CD8-positive, alpha-beta memory T cell (primary cell): ENCODE measurements around the gene OR2K2. TPM values are rescaled to one million over a fixed set of nuclear protein-coding genes. Genes with fewer than 3 reads are reported as not detected.
"Not testable (repeated sequence)": the region's sequence is repeated elsewhere in the genome, so short reads cannot be mapped to it uniquely, and the experiment has no call there.

Experiments
- CTCF ChIA-PET: fragments of 350-600 bp; sonication (Branson Sonifier 250); formaldehyde crosslinking; loops from one replicate; lab custom pipeline; 2021; ENCODE audit warnings: antibody characterized with exemption; lab: Charles Lee
- POLR2A ChIA-PET: fragments of 350-600 bp; sonication (Branson Sonifier 250); formaldehyde crosslinking; loops from one replicate; lab custom pipeline; 2021; ENCODE audit warnings: antibody characterized with exemption; lab: Charles Lee
- DNase-seq, 5 donors: peaks; one replicate each; pipeline versions ENCODE4 v3.0.0 to v3.0.0-alpha.2; 2020 to 2022; ENCODE audit warnings: mixed read lengths in 1 of 5
- H3K27ac ChIP-seq: one replicate; pipeline ENCODE4 v1.7.0; 2013; ENCODE audit warnings: low read depth, mild to moderate bottlenecking, low read length, moderate library complexity
- H3K27me3 ChIP-seq: 2 replicates; pipeline ENCODE4 v1.7.0; 2013; ENCODE audit warnings: low read length, mild to moderate bottlenecking; ENCODE audit not compliant: insufficient read depth, poor library complexity, severe bottlenecking
- H3K36me3 ChIP-seq: 2 replicates; pipeline ENCODE4 v1.7.0; 2013; ENCODE audit warnings: mild to moderate bottlenecking, low read length, moderate library complexity; ENCODE audit not compliant: insufficient read depth
- H3K4me1 ChIP-seq: 2 replicates; pipeline ENCODE4 v1.7.0; 2013; ENCODE audit warnings: mild to moderate bottlenecking, low read length, moderate library complexity; ENCODE audit not compliant: insufficient read depth
- H3K4me3 ChIP-seq: 2 replicates; pipeline ENCODE4 v1.7.0; 2013; ENCODE audit warnings: mild to moderate bottlenecking, low read length
- H3K9me3 ChIP-seq: 2 replicates; pipeline ENCODE4 v1.7.0; 2013; ENCODE audit warnings: mild to moderate bottlenecking, low read length
- H3K27ac Mint-ChIP-seq, 8 donors: one replicate each; pipeline ENCODE4 v1.8.0; 2020 to 2021; ENCODE audit warnings: mixed read lengths in 8 of 8, mild to moderate bottlenecking in 6 of 8, inconsistent platforms in 3 of 8, moderate library complexity in 3 of 8
- H3K27me3 Mint-ChIP-seq, 2 donors: one replicate each; pipeline ENCODE4 v1.8.0; 2020 to 2021; ENCODE audit warnings: mixed read lengths in 2 of 2, mild to moderate bottlenecking in 1 of 2, moderate library complexity in 1 of 2
- H3K36me3 Mint-ChIP-seq, 3 donors: one replicate each; pipeline ENCODE4 v1.8.0; 2020 to 2021; ENCODE audit warnings: mixed read lengths in 3 of 3, inconsistent platforms in 1 of 3, mild to moderate bottlenecking in 1 of 3
- H3K4me1 Mint-ChIP-seq, 3 donors: one replicate each; pipeline ENCODE4 v1.8.0; 2020 to 2021; ENCODE audit warnings: mixed read lengths in 3 of 3, inconsistent platforms in 1 of 3, mild to moderate bottlenecking in 1 of 3
- H3K4me3 Mint-ChIP-seq, 7 donors: one replicate each; pipeline ENCODE4 v1.8.0; 2020 to 2021; ENCODE audit warnings: mixed read lengths in 7 of 7, mild to moderate bottlenecking in 6 of 7, moderate library complexity in 4 of 7, inconsistent platforms in 2 of 7
- H3K9me3 Mint-ChIP-seq, 5 donors: one replicate each; pipeline ENCODE4 v1.8.0; 2020 to 2022; ENCODE audit warnings: mixed read lengths in 5 of 5, mild to moderate bottlenecking in 3 of 5, moderate library complexity in 2 of 5, inconsistent platforms in 1 of 5
- polyA plus RNA-seq: library from polyadenylated mRNA; unstranded; fragments of 300-500 nt; fragmentation: Illumina TruSeq; gene quantifications from one replicate; pipeline ENCODE4 v1.2.3, GENCODE V29; 2021
- total RNA-seq, 2 experiments: library from RNA; stranded (reverse); gene quantifications; one replicate each; pipeline ENCODE4 v1.2.3, GENCODE V29; 2021

The OR2K2 gene
- total and polyA plus RNA-seq, 3 experiments from 2014 or later = not detected

DNA sequence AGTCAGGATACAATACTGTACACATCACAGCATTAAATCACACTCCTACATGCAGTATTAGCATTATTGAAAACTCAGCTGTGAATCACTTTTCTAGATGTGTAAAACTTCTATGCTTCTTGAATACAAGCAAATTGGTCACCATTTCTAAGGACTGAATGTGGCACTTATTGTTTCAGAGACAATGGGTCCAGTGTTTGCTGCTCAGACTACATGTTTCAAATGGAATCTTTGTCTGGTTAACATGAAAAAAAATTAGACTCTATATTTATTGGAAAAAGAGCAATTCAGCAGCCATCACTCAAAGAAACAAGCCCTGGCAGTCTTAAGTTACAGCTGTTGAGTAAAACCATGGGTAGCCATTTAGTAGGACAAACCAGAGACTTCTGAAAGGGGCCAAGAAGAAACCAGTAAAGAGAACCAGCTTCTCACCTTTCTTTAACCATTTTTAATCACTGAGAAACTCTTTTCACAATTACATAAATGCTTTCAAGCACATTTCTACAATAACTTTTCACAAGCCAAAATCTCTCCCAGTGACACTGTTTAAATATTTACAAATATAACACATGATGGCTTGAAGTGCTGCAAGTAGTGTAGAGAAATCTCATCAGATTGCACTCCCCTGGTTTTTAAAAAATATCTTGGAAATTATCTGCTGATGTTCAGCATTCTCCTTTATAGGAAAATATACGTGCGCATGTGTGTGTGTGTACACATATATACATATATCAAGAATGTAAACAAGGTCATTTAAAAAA lies 35.2 kb downstream of the OR2K2 start:
- Histone ChIP-seq H3K27me3 (no peaks in the 10 kb centered on the region), H3K4me3 (no peak overlapping the region), H3K36me3 (no peaks in the 10 kb centered on the region), H3K27ac (no peak overlapping the region), H3K9me3 (no peaks in the 10 kb centered on the region), H3K4me1 (no peaks in the 10 kb centered on the region)
- peak overlapping the region in 1 of 8 donors; percentile 32 for H3K27ac Mint-ChIP-seq
- peaks cover 4 to 14% of the 10 kb centered on the region in 2 donors for H3K27me3 Mint-ChIP-seq
- H3K9me3 Mint-ChIP-seq = peaks cover 2 to 8% (median 5%) of the 10 kb centered on the region in 5 donors
- DNase-seq = no peak
- H3K4me3 Mint-ChIP-seq = no peak overlapping the region
- no peaks in the 10 kb centered on the region for H3K4me1 Mint-ChIP-seq
- ChIA-PET CTCF (no interaction called here), POLR2A (no interaction called here)
- H3K36me3 Mint-ChIP-seq = no peaks in the 10 kb centered on the region

- CTCF ChIA-PET = no interaction called here
These were observed 42.9 kb downstream of the OR2K2 start for GRCh38 chr9:111287127-111287526.

GRCh38 chr9:111284703-111285102 lies 45.3 kb downstream of the OR2K2 start:
- Histone ChIP-seq H3K4me1 (no peaks in the 10 kb centered on the region), H3K36me3 (no peaks in the 10 kb centered on the region), H3K27ac (no peak overlapping the region), H3K9me3 (no peaks in the 10 kb centered on the region), H3K27me3 (no peaks in the 10 kb centered on the region), H3K4me3 (no peak overlapping the region)
- Mint-ChIP-seq H3K27ac (no peak overlapping the region), H3K4me1 (no peaks in the 10 kb centered on the region), H3K9me3 (no peaks in the 10 kb centered on the region), H3K27me3 (peaks cover 8 to 26% of the 10 kb centered on the region in 2 donors), H3K36me3 (no peaks in the 10 kb centered on the region), H3K4me3 (no peak overlapping the region)
- no peak for DNase-seq
- ChIA-PET POLR2A (no interaction called here), CTCF (no interaction called here)

More at GRCh38 chr9:111287127-111287526, 42.9 kb downstream of the OR2K2 start:
- Mint-ChIP-seq H3K4me3 (no peak overlapping the region), H3K27me3 (peaks cover 8 to 24% of the 10 kb centered on the region in 2 donors), H3K9me3 (peaks cover 0 to 2% (median 0%) of the 10 kb centered on the region in 5 donors), H3K36me3 (no peaks in the 10 kb centered on the region), H3K27ac (no peak overlapping the region), H3K4me1 (no peaks in the 10 kb centered on the region)
- POLR2A ChIA-PET = no interaction called here
- Histone ChIP-seq H3K36me3 (no peaks in the 10 kb centered on the region), H3K9me3 (no peaks in the 10 kb centered on the region), H3K27ac (no peak overlapping the region), H3K4me3 (no peak overlapping the region), H3K4me1 (no peaks in the 10 kb centered on the region), H3K27me3 (no peaks in the 10 kb centered on the region)
- DNase-seq = no peak

DNA sequence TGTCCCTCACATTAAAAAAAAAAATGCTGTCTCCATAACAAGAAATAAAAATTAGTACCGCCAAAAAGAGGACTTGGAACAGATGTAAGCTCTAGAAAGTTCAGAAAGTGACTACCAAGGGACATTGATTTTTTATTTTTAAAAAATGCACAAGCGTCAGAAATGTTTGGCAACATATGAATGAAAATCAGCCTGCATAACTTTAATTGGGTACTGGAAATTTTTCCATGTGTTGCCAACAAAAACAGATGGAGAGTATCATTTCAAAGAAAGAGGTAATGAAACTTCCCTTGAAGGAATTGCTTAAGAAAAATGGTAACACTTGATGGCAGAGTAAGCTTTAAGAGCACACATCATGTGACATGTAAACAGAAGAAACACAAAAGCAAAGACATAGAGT lies 47.2 kb downstream of the OR2K2 start:
- ChIA-PET POLR2A (no interaction called here), CTCF (no interaction called here)
- no peaks in the 10 kb centered on the region for H3K9me3 ChIP-seq
- no peaks in the 10 kb centered on the region for H3K36me3 ChIP-seq
- no peak overlapping the region for H3K4me3 ChIP-seq
- Mint-ChIP-seq H3K27me3 (peaks cover 8 to 16% of the 10 kb centered on the region in 2 donors), H3K27ac (no peak overlapping the region), H3K36me3 (no peaks in the 10 kb centered on the region), H3K9me3 (no peaks in the 10 kb centered on the region), H3K4me1 (no peaks in the 10 kb centered on the region), H3K4me3 (no peak overlapping the region)
- no peaks in the 10 kb centered on the region for H3K4me1 ChIP-seq
- no peaks in the 10 kb centered on the region for H3K27me3 ChIP-seq
- no peak for DNase-seq
- no peak overlapping the region for H3K27ac ChIP-seq

DNA sequence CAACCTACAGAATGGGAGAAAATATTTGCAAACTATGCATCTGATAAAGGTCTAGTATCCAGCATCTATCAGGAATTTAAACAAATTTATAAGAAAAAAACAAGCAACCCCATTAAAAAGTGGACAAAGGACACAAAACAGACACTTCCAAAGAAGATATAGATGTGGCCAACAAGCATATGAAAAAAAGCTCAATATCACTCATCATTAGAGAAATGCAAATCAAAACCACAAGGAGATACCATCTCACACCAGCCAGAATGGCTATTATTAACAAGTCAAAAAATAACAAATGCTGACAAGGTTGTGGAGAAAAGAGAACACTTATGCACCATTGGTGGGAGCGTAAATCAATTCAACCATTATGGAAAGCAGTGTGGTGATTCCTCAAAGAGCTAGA lies 49.2 kb downstream of the OR2K2 start:
- CTCF ChIA-PET, POLR2A ChIA-PET, H3K4me3 ChIP-seq, H3K4me3 Mint-ChIP-seq, H3K9me3 ChIP-seq, H3K36me3 ChIP-seq, H3K27ac Mint-ChIP-seq, DNase-seq, H3K27me3 Mint-ChIP-seq, H3K4me1 Mint-ChIP-seq, H3K27me3 ChIP-seq, H3K27ac ChIP-seq, H3K4me1 ChIP-seq, H3K36me3 Mint-ChIP-seq, H3K9me3 Mint-ChIP-seq: not testable (repeated sequence)

Other genes starting within 250 kb of the OR2K2 start
- 10 to 100 TPM; 86.4 to 92.8 TPM for gene ECPAS, start 154.2 kb upstream of the OR2K2 start, total RNA-seq
- 16.5 TPM for gene ECPAS, start 154.2 kb upstream of the OR2K2 start, polyA plus RNA-seq
- gene ZNF483, start 195.0 kb upstream of the OR2K2 start, total RNA-seq = 1 to 10 TPM; 2.7 to 2.8 TPM
- gene ZNF483, start 195.0 kb upstream of the OR2K2 start, polyA plus RNA-seq = 5.4 TPM